IPS-NIHi11 (cell line): ENCODE data around the gene FHL3.

ENCODE experiments used
- DNase-seq: peaks from one replicate; pipeline ENCODE4 v3.0.0; 2012; ENCODE audit warnings: mixed read lengths, low spot score

Gene FHL3

GRCh38 chr1:38012363-38013226, 7.3 kb upstream of the FHL3 start, which contains the start of gene UTP11:
Gene UTP11 (plus strand): TSS chr1:38012734. CDS start chr1:38012803, 69 bp downstream.
- DNase-seq: peak; percentile 95

DNA sequence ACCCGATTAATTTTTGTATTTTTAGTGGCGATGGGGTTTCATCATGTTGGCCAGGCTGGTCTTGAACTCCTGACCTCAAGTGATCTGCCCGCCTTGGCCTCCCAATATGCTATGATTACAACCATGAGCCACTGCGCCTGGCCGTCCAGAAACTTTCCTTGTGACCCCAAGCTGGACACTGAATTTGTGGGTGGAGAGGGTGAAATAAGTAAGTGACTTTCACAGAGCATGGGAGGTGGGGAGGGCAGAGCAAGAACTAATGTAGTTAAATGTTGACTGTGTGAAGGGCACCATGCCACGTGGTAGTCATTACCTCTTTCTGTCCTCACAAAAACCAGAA, 4.5 kb upstream of the FHL3 start:
- DNase-seq: no peak

- no peak for DNase-seq
Measured at GRCh38 chr1:38009088-38009840, 4.0 kb upstream of the FHL3 start.

DNA sequence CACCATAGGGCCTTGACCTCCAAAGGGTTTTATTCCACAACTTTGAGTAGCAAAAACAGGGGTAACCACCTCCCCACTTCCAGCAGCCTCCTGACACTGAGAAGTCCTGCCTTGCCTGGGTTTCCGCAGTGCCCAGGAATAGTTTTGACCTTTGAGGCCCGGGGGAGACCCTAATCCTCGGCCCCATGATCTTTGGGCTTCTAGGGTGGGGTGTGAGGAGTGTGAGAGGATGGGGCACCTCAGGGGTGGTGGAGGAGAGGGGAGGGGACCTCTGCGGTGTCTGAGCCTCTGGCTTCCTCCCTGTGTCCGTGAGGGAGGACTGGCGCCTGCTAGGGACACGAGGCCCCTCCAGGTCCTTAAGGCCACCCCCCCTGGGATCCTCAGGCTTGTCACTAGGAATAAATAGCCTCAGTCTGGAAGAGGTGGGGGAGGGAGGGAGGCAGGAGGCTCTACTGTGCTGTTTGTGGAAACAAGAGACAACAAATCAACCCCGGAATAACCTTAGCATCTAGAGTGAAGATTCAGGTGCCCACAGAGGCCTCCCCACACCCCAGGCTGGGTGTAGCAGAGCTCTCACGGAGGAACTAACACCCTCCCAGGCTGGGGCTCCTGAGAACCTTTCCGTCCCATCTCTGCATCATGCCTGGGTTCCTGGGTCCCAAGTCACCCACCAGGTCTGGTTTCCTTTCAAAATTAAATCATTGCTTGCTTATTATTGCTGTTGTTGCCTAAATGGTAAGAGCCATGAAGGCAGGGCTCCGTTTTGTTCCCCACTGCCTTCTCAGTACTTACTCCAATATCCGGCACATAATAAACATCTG, 904 bp upstream of the FHL3 start:
- DNase-seq: no peak

DNA sequence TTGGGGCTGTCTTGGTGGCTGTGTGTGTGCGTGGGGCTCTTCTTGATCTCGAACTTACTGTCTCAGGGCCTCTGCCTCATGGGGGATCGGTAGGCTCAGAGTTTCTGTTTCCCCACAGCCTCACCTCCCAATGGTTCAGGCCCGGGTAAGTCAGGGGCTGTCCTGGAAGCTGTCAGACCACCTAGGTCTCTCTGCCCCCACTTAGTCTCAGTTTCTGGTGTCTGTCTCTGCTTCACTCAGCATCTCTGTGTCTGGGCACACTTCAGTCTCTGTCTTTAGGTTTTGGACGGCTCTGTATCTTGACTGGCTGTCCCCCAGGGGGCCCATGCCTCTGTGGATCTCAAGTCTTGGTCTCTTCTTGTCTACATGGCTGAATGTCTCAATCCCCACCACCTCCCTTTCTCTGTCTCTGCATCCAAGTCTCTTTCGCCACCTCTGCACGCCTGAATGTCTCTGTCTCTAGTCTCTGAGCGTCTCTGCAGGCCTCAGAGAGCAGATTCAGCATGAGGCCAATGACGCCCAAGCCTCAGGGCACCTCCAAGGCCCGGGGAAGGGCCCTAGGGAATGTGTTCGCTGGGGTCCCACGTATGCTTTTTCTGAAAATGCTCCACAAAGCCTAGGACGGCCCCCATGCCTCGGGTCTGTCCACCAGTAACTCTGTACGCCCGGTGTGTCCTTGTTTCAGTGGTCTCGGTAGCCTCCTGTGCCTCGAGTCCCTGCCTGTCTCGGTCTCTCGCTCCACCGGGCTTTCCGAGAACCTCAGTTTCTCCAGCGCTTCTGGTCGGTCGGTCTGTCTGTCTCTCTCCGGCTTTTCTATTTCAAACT, 818 bp downstream of the FHL3 start:
- no peak for DNase-seq

GRCh38 chr1:38003261-38004250, 1.8 kb downstream of the FHL3 start:
- no peak for DNase-seq

DNA sequence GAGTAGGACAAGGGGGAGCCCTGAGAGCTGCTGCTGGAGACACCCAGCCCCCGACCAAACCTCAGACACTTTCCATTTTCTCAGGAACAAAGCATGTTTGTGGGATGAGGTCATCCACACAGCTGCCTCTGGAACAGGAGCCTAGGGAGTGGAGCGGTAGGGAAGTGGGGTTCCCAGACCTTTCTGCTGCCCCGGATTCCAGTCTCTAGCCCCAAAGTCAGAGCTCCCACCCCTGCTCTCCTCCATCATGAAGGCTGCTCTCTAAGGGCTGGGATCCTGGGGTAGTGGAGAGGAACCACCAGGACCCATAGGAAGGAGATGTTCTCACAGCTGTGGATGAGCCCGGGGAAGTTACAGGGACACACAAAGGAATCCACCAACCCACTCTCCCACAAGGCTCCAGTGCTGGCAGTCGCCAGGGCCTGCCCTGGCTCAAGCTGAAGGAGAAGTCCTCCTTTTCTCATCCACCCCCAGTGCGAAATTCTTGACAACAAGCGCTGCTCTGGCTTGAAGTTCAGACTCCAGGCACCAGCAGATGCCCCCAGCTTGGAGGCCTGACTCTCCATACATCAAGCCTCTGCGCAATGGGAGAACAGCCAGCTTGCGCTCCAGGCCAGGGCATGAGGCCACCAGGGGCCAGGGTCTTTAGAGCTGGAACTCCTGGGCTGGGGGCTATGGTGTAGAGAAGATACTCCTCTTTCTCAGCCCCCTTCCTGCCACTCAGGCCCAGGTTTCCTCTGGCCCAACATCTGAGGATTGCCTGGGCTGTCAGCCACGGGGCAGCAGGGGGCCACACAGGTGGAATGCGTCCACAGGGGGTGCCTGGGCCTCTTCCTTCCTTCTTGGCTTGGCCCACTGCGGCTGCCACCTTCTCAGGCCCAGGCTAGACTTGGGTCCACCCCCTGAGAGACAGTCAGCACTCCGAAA, 4.5 kb downstream of the FHL3 start:
- DNase-seq: peak; percentile 46

DNA sequence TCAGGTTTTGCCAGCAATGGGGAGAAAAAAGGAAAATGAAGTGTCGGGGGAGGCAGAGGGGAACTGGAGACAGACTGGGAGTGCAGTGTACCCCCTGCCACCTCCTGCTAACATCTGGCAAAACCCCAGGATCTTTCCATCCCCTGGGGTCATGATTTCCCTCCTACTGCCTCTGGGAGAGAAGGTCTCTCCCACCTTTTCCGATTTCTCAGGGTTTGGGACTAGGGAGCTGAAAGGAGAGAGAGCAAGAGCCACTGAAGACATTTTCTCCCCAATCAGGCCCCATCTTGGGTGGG, 5.1 kb downstream of the FHL3 start:
- DNase-seq: no peak

DNA sequence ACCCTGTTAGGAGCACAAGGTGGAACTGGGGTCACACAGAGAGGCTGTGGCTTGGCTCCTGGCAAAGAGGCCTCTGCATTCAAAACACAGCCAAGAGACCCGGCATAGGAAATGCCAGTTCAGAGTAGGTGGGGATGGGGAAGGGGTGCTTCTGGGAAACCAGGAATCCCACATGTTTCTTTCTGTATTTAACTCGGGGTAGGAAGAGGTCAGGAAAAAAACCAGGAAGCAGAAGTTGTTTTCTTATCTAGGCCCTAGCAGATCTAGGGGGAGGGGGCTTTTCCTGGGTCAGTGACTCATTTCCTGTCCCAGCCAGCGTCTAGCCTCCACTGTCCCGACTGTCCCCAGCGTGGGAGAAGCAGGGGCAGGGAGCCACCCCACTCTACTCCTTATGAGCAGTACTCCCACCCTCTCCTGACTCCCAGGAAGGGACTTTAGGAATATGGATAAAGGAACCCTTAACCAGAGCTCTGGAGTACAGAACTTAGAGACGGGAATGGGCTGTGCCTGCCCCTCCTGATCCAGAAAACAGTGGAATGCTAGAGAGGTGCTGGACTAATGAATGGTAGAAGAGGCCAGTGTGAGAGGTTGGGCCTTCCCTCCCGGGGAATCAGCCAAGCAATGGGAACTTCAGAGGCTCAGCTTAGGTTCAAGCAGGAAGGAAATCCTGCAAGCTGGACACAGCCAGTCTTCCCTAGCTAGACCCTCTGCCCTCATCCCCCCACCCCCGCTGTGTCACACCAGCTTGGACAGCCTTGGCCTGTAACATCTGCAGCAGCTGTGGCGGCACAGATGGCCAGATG, 5.7 kb downstream of the FHL3 start:
- no peak for DNase-seq

DNA sequence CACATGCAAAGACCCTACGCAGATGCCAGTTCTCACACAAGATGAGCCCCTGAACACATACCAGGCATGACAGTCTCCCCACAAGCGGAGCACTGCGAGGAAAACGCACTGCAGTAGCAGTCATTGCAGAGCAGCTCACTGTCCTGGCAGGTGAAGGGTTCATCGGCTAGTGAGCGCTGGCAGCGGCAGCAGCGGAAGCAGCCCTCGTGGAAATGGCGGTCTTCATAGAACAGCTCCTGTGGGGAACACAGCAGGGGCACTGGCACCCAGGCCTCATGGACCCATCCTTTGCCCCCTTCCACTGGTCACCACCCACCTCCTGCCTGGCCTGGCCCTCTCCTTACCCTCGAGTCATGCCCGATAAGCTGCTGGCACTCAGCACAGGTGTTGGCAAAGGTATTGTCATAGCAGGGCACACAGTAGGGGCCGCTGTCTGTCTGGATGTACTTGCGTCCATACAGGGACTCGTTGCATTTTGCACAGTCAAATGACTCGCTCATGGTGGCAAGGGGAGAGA, 6.3 kb downstream of the FHL3 start:
- DNase-seq: no peak

DNA sequence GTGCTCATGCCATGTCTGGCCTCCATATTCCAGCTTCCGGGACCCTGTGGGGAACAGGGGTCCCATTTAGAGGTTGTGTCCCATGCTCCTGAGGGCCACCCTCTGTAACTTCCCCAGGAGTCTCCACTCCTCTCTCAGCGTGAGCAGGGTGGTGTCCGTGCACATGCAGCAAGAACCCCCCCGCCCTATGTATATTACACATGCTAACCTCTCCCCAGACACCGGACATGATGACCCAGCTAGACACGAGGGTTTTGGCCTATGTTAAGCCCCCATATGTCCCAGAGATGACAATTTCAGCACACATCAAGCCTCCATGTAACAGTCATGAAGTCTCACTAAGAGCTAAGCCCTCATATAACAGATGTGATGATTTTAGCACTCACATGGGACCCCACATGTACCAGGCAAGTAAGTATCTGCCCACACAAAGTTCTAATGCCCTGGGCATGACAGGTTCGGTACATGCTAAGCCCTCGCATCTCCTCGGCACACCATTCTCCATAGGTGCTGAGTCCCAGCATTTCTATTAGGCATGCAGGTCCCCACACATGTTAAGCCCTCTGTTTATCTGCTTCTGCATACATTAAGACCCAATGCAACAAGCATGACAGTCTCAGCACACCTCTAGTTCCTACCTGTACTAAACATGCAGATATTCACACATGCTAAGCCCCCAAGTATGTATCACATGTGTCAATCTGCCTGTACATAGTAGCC, 7.1 kb downstream of the FHL3 start:
- DNase-seq: no peak

DNA sequence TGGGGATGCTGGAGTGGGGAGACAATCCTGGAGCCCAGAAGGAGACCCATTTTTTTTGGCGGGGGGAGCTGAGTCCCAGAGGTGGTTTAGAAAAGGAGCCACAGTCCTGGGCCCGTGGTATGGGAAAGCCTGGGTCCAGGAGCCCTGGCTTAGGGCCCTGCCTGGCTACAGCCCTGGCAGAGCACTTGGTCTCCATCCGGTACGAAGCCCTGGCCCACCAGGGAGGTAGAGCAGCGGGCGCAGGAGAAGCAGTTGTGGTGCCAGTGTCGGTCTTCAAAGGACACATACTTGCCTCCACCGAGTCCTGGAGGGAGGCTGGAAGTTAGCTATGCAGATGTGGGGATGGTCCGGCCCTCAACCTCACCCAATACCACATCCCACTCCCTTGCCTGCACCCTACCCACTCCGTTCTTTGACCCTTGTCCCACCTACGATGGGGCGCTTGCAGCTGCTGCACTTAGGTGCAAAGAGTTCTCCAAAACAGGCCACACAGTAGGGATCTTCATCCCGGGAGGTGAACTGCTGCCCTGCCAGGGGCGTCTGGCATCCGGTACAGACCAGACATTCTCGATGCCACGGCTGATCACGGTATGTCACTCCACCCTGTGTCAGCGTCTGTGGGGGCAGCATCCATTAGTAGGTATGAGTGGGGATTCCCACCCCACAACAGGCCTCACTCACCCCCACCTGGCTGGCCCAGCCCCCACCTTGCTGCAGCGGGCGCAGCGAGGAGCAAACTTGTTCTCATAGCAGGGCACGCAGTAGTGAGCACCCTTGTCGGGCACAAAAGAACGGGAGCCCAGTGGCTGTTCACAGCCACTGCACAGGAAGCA, 7.8 kb downstream of the FHL3 start:
- DNase-seq: no peak

GRCh38 chr1:37995751-37996345, 9.5 kb downstream of the FHL3 start:
- peak; percentile 71 for DNase-seq

DNA sequence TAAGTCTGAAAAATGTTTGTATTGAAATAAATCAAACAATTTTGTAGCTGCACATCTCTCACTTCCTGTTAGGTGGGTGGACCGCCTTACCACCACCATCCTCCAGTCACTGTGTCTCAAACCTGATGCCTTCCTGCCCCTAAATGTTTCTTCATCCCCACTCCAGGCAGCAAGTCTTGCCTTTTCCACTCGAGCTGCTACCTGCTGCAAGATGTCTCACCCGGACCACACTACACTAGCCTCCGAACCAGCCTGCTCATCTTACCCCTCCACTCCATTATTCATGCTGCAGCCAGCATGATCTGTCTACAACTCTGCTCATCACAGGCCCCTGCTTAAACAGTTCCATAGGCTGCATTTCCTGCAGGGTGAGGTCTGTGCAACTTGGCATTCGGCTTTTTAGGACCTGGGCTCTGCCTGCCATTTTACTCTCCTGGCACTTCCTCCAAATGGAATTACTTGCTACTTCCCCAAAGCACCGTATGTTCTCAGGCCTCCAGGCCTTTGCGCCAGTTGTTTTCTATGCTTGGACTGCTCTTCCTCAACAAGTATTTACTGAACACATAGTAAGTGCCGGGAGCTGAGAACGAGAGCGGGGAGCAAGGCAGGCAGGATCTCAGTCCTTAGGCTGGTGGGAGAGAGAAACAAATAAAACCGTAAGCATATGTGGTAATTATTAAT, 10.3 kb downstream of the FHL3 start:
- no peak for DNase-seq

DNA sequence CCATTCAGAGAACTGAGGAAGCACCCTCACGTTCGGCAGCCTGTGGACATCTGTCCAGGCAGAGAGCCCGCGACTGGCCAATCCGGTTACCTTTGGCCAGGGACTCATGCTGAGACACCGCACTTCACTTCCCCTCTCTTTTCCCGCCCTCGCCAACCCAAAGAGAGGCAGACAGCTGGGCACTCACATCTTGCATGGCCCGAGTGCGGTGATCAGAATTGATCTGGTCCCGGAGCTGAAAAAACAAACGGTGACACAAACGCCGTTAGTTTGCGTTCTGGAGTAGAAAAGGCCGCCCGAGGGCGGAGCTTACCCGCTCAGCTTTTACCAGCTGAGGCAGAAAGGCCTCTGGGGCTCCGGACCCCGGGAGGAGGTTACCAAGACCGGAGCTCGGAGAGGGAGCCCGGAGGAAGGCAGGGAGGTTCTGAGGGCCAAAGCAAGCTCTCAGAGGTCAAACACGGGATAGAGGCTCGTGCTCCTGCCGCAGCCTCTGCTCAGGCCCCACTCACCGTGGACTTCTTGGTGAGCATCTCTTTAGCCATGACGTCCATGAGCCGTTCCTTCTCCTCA, 15.9 kb downstream of the FHL3 start:
- DNase-seq: peak; percentile 53
